ENCODE results near the gene NCLN. TPM values are rescaled to one million over a fixed set of nuclear protein-coding genes. Genes with fewer than 3 reads are reported as not detected.
A peak's percentile ranks its signal among the peaks of the same experiment; 100 is the strongest.

The NCLN gene
- total and polyA plus RNA-seq, 8 donors, result 34.0 to 68.1 (median 51.3) TPM

DNA sequence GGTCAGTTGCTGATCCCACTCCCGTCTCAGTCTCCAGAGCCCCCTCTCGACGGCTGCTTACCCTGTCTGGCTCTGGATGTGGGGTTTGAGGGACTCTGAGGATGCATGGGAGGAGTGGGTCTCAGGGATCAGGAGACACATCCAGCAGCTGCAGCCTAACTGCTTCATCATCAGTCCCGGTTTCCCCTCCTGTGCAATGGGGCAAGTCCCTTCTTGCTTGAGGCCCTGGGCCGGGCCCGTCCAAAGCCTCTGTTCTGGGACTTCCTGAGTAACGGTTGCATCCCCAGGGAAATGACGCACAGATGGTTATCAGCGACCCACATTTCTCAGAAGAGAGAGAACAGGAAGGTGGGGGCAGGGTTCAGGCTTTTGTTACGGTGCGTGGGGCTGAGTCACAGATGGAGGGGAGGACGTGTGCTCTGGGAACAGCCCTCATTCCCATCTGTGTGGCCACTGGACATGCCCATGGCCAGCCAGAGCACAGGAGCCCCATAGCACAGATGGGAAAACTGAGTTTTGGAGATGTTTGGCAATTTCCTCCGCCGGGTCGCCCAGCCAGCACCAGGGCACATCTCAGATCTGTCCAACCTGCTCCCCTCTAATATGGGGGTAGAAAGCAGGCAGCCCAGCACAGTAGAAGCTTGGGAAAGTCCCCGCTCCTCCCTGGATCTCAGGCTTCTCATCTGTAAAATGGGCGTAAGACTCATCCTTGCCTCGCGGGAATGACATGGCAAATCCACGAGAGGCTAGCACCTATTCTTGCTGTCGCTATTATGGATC, 30.6 kb upstream of the NCLN start:
- WGBS, 2 donors, result 56 to 64% methylated on average over 21 of the region's 21 CpGs
- TF ChIP-seq, protein P1, sequence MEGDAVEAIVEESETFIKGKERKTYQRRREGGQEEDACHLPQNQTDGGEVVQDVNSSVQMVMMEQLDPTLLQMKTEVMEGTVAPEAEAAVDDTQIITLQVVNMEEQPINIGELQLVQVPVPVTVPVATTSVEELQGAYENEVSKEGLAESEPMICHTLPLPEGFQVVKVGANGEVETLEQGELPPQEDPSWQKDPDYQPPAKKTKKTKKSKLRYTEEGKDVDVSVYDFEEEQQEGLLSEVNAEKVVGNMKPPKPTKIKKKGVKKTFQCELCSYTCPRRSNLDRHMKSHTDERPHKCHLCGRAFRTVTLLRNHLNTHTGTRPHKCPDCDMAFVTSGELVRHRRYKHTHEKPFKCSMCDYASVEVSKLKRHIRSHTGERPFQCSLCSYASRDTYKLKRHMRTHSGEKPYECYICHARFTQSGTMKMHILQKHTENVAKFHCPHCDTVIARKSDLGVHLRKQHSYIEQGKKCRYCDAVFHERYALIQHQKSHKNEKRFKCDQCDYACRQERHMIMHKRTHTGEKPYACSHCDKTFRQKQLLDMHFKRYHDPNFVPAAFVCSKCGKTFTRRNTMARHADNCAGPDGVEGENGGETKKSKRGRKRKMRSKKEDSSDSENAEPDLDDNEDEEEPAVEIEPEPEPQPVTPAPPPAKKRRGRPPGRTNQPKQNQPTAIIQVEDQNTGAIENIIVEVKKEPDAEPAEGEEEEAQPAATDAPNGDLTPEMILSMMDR (IDR thresholded peaks at IDR 0.05), result no peak
- intact Hi-C loops (cut with DNase I), result loop anchor here in 1 of 3 donors (10.0 kb wide), 1 partner anchor 270 kb away; no protein-coding TSS in a partner anchor
- H3K27me3 ChIP-seq, result no peaks in the 10 kb centered on the region
- H3K4me3 ChIP-seq, result no peak overlapping the region
- FAIRE-seq, result no peak
- peak in 3 of 4 donors; percentile 59 to 78 (median 74) for ATAC-seq
- peak in 2 of 6 donors; percentile 36 to 47 for DNase-seq
- H3K4me1 ChIP-seq, result no peaks in the 10 kb centered on the region
- H3K27ac ChIP-seq, result peak overlapping the region in 1 of 4 donors; percentile 33
- H3K36me3 ChIP-seq, result no peaks in the 10 kb centered on the region
- H3K9me3 ChIP-seq, result no peaks in the 10 kb centered on the region

DNA sequence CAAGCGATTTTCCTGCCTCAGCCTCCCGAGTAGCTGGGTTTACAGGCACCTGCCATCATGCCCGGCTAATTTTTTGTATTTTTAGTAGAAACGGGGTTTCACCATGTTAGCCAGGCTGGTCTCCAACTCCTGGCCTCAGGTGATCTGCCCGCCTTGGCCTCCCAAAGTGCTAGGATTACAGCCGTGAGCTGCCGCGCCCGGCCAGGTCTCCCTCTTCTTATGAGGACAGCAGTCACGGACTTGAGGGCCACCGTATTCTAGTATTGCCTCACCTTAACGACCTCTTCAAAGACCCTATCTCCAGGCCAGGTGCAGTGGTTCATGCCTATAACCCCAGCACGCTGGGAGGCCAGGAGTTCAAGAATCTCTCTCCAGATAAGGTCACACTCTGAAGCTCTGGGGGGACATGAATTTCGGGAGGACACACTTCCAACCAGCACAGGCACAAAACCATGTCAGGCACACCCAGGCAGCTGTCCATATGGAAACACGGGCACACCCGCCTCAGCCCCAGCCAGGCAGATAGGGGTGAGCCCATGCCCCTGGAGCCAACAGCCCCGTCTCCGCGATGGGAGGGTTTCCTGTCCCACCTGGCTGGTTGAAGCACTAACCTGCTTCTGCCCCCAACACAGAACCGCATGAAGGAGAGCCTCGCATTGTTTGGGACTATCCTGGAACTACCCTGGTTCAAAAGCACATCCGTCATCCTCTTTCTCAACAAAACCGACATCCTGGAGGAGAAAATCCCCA, 28.5 kb upstream of the NCLN start:
- H3K36me3 ChIP-seq, result no peaks in the 10 kb centered on the region
- no peaks in the 10 kb centered on the region for H3K27me3 ChIP-seq
- H3K9me3 ChIP-seq, result no peaks in the 10 kb centered on the region
- H3K4me3 ChIP-seq, result no peak overlapping the region
- no peak overlapping the region for H3K27ac ChIP-seq
- WGBS, 2 donors, result 56 to 67% methylated on average over 23 of the region's 23 CpGs
- ATAC-seq (no peak), FAIRE-seq (no peak), DNase-seq (no peak)
- intact Hi-C loops (cut with DNase I), result loop anchor here in 1 of 3 donors (10.0 kb wide), 1 partner anchor 272 kb away; no protein-coding TSS in a partner anchor
- H3K4me1 ChIP-seq, result no peaks in the 10 kb centered on the region
- TF ChIP-seq, protein P1 (IDR thresholded peaks at IDR 0.05), result no peak

DNA sequence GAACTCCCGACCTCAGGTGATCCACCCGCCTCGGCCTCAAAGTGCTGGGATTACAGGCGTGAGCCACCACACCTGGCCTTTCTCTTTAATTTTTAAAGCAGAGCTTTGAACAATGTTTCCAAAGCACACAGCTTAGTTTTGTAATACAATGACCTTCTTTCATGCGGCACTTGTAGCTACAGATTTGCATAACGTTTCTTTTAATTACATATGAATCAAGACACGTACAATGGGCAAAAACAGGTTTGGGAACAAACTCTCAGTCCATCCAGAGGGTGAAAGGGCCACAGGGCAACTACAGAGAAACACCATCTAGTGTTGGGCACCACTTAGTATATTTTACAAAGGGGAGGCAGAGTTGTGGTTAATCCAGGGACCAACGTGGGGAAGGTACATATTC, 26.2 kb upstream of the NCLN start:
- Histone ChIP-seq H3K27me3 (no peaks in the 10 kb centered on the region), H3K9me3 (no peaks in the 10 kb centered on the region), H3K27ac (no peak overlapping the region), H3K4me3 (no peak overlapping the region), H3K36me3 (no peaks in the 10 kb centered on the region), H3K4me1 (peaks cover 0 to 4% (median 0%) of the 10 kb centered on the region in 3 donors)
- DNase-seq, result no peak
- 44 to 61% methylated on average over 8 of the region's 8 CpGs for WGBS, 2 donors
- intact Hi-C loops (cut with DNase I), result loop anchor here in 1 of 3 donors (10.0 kb wide), 1 partner anchor 275 kb away; no protein-coding TSS in a partner anchor
- TF ChIP-seq, protein P1 (IDR thresholded peaks at IDR 0.05), result no peak
- ATAC-seq, result no peak
- no peak for FAIRE-seq

DNA sequence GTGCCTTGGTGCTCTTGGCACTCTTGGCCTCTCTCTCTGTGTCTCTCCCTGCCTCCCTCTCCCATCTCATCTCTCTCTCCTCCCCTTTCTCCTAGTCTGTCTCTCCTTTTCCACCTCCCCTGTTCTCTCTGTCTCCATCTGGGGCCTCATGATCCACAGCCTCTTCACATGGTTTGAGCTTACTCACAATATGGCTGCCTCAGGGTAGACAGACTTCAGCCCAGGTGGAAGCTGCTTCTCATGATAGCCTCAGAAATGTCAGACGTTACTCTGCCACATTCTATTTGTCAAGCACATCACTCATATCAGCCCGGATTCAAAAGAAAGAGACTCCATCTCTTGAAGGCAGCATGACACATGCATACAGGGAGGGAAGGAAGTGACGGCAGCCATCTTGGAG, 25.5 kb upstream of the NCLN start:
- no peak overlapping the region for H3K4me3 ChIP-seq
- 52 to 75% methylated on average over 3 of the region's 3 CpGs for WGBS, 2 donors
- peaks cover 0 to 4% (median 0%) of the 10 kb centered on the region in 3 donors for H3K4me1 ChIP-seq
- no peaks in the 10 kb centered on the region for H3K9me3 ChIP-seq
- H3K27ac ChIP-seq, result no peak overlapping the region
- TF ChIP-seq, protein P1 (IDR thresholded peaks at IDR 0.05), result no peak
- DNase-seq (no peak), FAIRE-seq (no peak), ATAC-seq (no peak)
- no peaks in the 10 kb centered on the region for H3K36me3 ChIP-seq
- H3K27me3 ChIP-seq, result no peaks in the 10 kb centered on the region
- intact Hi-C loops (cut with DNase I), result loop anchor here in 2 of 3 donors (10.0 kb wide), 3 partner anchors 85 to 275 kb away; no protein-coding TSS in a partner anchor
